LNCaP clone FGC (cell line): ENCODE results near the gene PRKN.

Experiments used
- DNase-seq: peaks from one replicate; pipeline ENCODE4 v3.0.0-alpha.2; 2011; ENCODE audit warnings: low read depth
- H3K4me3 ChIP-seq: 2 replicates; pipeline ENCODE4 v1.5.1; 2011; ENCODE audit warnings: mild to moderate bottlenecking, low read depth, low read length, control low read depth
- CTCF ChIP-seq: IDR thresholded peaks from 2 replicates; pipeline ENCODE4 v1.5.1; 2012; ENCODE audit warnings: mild to moderate bottlenecking; ENCODE audit not compliant: control insufficient read depth, insufficient read depth; ENCODE audit errors: extremely low read depth

The PRKN gene

GRCh38 chr6:161679980-161680538 is 1047.5 kb downstream of the PRKN start:
- no peak for TF ChIP-seq CTCF
- DNase-seq, result no peak
- no peak overlapping the region for H3K4me3 ChIP-seq

- H3K4me3 ChIP-seq, result no peak overlapping the region
- DNase-seq, result no peak
- TF ChIP-seq CTCF, result no peak
Observed at GRCh38 chr6:161677188-161677587, 1050.4 kb downstream of the PRKN start.

GRCh38 chr6:161676586-161676985 is 1051.0 kb downstream of the PRKN start:
- no peak for DNase-seq
- no peak for TF ChIP-seq CTCF
- H3K4me3 ChIP-seq, result no peak overlapping the region

- DNase-seq, result no peak
- TF ChIP-seq CTCF, result no peak
- no peak overlapping the region for H3K4me3 ChIP-seq
Observed at GRCh38 chr6:161674930-161675682, 1052.5 kb downstream of the PRKN start.

GRCh38 chr6:161673026-161673425 is 1054.5 kb downstream of the PRKN start:
- no peak for TF ChIP-seq CTCF
- no peak for DNase-seq
- no peak overlapping the region for H3K4me3 ChIP-seq

GRCh38 chr6:161671117-161671516 is 1056.4 kb downstream of the PRKN start:
- no peak for TF ChIP-seq CTCF
- no peak overlapping the region for H3K4me3 ChIP-seq
- no peak for DNase-seq

GRCh38 chr6:161668665-161669064 is 1058.9 kb downstream of the PRKN start:
- TF ChIP-seq CTCF, result no peak
- DNase-seq, result no peak

More at GRCh38 chr6:161668665-161669064, 1058.9 kb downstream of the PRKN start:
- no peak overlapping the region for H3K4me3 ChIP-seq
